Vagina (tissue), 2 donors: ENCODE results near the gene ENOX1.

Experiments
- POLR2A ChIP-seq, 2 donors: fragments of 450-650 bp; IDR thresholded peaks; one replicate each; pipeline ENCODE4 v1.6.1; 2017; ENCODE audit warnings: antibody characterized with exemption in 2 of 2, mild to moderate bottlenecking in 2 of 2, moderate library complexity in 2 of 2
- TF ChIP-seq, protein P1 (sequence below), 3 experiments: fragments of 450-650 bp in 2 of 3; fragments of 200-600 bp in 1 of 3; sonication (generic) in 1 of 3; IDR thresholded peaks; one replicate each; pipeline ENCODE4 v1.5.1; 2017 to 2019; ENCODE audit warnings: antibody characterized with exemption in 3 of 3, mild to moderate bottlenecking in 2 of 3, moderate library complexity in 2 of 3

DNA sequence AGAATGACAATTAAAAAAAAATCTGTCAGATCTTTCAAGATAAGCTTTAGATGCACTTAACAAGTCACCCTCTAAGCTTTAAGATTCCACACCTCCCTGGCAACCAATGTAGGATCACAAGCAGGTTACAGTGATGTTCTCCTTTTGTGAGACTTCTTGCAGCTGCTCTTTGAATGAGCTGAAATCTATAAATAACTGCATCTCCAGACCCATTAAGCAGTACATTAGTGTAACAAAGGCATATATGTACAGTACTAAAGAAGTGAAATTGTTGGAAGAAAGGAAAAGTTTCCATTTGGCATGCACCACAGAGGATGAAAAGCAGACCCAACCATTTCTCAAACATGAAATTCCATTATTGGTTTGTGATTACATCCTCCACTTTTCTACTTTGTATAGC lies 364.7 kb downstream of the ENOX1 start:
- TF ChIP-seq POLR2A (IDR thresholded peaks at IDR 0.05) = no peak
- TF ChIP-seq, protein P1, sequence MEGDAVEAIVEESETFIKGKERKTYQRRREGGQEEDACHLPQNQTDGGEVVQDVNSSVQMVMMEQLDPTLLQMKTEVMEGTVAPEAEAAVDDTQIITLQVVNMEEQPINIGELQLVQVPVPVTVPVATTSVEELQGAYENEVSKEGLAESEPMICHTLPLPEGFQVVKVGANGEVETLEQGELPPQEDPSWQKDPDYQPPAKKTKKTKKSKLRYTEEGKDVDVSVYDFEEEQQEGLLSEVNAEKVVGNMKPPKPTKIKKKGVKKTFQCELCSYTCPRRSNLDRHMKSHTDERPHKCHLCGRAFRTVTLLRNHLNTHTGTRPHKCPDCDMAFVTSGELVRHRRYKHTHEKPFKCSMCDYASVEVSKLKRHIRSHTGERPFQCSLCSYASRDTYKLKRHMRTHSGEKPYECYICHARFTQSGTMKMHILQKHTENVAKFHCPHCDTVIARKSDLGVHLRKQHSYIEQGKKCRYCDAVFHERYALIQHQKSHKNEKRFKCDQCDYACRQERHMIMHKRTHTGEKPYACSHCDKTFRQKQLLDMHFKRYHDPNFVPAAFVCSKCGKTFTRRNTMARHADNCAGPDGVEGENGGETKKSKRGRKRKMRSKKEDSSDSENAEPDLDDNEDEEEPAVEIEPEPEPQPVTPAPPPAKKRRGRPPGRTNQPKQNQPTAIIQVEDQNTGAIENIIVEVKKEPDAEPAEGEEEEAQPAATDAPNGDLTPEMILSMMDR (IDR thresholded peaks at IDR 0.05) = no peak
